HK-2 (cell line): ENCODE measurements around the gene CRTAP.
"Not testable (repeated sequence)": the region's sequence is repeated elsewhere in the genome, so short reads cannot be mapped to it uniquely, and the experiment has no call there.

Experiments
- DNase-seq: peaks from one replicate; pipeline ENCODE4 v3.0.0-alpha.2; 2018; ENCODE audit not compliant: unreplicated experiment

Gene CRTAP

DNA sequence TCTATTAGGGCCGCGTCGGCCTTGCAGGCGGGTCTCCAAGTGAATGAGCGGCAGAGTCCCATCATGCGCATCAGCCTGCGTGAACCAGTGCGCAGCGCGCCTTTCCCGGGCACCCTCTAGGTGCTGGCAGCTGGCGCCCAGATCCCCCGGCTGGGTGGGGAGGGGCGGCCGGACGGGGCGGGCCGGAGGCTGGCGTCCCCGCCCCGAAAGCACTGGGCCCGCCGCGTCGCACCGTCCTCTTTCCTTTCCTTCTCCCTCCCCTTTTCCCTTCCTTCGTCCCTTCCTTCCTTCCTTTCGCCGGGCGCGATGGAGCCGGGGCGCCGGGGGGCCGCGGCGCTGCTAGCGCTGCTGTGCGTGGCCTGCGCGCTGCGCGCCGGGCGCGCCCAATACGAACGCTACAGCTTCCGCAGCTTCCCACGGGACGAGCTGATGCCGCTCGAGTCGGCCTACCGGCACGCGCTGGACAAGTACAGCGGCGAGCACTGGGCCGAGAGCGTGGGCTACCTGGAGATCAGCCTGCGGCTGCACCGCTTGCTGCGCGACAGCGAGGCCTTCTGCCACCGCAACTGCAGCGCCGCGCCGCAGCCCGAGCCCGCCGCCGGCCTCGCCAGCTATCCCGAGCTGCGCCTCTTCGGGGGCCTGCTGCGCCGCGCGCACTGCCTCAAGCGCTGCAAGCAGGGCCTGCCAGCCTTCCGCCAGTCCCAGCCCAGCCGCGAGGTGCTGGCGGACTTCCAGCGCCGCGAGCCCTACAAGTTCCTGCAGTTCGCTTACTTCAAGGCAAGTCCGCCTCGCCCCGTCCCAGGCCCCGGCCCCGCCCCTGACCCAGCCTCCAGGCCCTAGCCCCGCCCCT, at the start of gene CRTAP:
Gene CRTAP (plus strand): TSS at position 243 of the 850 bp plus-strand sequence. CDS start 64 bp downstream, at position 307.
- peak; percentile 93 for DNase-seq

DNA sequence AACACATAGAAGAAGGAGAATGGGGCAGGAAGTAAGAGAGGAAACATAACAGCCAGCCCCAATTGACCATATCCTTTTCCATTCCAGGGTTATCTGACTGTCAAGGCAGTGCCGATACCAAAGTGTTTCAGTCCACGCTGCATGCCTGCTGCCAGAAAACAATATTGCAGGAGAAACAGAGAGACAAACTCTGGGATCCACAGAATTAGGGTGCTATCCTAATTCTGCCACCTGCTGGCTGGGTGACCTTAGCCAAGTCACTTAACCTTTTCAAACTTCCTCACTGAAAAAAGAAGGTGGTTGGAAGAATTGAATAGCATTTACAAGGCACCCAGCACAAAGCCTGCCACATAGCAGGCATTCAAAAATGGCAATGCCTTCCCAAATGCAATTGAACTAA, 48.9 kb upstream of the CRTAP start:
- DNase-seq, result no peak

DNA sequence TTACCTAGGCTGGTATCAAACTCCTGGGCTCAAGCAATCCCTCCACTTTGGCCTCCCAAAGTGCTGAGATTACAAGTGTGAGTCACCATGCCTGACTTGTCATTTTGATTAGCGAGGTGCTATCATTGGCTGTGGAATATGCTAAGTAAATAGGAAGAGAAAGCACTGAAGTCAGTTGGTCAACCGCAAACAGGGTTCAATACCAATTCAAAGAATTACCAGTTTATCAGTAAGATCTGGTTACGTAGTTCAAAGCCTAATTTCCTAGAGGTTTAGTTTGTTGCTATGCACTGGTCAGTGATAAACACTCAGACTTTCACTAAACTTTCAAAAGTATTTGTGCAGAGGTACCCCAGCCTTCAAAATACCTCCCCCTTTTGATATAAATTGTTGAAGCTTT, 46.3 kb upstream of the CRTAP start:
- no peak for DNase-seq

DNA sequence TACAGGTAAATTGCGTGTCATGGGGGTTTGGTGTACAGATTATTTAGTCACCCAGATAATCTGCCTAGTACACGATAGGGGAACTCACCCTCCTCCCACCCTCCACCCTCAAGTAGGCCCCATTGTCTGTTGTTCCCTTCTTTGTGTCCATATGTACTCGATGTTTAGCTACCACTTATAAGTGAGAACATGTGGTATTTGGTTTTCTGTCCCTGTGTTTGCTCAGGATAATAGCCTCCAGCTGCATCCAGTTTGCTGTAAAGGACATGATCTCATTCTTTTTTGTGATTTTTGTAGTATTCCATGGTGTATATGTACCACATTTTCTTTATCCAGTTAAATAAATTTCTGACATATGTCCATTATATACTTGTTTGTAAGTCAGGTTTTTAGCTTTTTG, 44.0 kb upstream of the CRTAP start:
- DNase-seq, result not testable (repeated sequence)

DNA sequence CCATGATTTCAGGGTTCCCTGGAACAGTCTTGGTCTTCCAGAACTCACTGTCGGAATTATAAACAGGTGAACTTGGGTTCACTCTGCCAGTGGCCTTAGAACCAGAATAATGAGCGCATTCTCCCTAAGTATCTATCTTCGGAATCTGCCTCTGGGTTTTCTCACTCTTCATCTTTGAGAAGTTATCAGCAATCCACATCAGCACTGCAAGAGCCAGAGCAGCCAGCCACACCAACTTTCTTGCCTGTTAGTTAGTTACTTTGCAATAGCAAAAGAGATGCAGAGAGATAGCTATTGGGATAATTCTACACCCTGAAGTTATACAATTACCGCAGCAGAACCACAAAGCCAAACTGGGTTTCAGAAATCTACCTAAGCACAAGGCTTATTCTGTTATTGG, 42.6 kb upstream of the CRTAP start:
- no peak for DNase-seq

DNA sequence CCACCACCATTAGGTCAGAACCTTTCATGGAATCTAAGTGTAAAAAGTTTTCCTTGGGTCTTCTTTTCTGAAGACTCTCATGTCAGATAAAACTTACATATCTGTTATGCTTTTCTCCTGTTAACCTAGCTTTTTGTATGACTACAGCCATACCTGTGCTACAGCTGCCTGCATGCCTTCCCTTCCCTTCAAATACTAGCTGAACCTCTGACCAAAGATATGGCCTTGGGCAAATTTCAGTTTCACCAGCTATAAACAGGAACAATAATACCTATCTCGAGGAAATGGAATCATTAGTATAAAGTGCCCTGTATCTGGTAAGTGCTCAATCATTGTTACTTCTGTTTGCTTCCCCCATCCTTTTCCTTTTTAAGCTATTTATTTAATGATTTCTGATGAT, 41.9 kb upstream of the CRTAP start:
- no peak for DNase-seq

DNA sequence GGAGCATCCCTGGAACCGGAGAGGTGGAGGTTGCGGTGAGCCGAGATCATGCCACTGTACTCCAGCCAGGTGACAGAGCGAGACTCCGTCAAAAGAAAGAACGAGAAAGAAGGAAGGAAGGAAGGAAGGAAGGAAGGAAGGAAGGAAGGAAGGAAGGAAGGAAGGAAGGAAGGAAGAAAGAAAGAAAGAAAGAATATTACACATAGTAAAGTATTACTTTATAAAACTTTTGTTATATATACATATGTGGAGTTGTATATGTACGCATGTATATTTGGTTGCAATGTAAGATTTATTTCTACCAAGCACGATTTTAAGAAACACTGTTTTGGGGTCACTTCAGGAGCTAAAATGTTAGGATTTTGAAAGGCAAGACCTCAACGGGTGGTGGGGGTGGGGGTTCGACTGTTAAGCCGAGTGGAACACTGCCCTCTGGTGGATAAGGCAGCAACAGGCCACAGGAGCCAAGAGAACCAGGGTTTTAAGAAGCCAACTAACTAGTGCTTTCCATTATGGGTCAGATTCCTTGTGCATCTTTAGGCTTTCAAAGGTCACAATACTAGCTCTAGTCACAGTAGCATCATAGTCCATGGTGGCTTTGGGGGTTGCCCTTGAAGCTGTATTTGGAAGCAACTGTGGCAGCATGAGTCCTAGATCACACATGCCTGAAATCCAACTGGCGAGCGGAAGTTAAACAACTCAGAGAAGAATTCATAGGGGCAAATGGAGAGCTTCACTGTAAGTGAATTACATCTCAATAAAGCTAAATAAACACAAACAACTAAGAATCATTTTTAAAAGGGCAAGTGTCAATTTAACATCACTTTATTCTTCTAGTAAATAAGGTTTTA, 39.4 kb upstream of the CRTAP start:
- DNase-seq, result peak; percentile 37

DNA sequence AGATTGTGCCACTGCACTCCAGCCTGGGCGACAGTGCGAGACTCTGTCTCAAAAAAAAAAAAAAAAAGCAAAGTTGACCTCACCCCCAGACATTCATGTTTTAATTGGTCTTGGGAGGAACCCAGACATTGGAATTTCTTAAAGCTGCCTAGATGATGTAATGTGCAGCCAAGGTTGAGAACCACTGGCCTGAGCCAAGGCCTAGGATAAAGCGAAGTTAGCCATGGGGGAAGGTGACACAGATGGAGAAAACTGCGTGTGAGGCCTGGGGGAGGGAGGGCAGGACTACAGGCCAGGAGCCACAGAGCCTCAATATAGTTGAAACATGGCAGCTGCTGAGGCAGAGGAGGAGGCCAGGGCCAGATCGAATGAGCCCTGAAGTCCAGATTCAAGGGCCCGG, 37.8 kb upstream of the CRTAP start:
- no peak for DNase-seq

DNA sequence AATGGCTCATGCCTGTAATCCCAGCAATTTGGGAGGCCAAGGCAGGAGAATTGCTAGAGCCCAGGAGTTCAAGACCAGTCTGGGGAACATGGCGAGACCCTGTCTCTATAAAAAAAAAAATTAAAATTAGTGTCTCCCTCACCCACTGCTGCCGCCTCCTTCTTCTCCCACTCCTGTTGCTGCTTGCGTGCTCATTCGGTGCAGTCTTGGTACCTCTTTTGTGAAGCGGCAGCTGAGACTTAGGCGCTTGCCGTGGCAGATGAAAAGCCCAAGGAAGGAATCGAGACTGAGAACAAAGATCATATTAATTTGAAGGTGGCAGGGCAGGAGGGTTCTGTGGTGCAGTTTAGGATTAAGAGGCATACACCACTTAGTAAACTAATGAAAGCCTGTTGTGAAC, 36.9 kb upstream of the CRTAP start:
- no peak for DNase-seq

DNA sequence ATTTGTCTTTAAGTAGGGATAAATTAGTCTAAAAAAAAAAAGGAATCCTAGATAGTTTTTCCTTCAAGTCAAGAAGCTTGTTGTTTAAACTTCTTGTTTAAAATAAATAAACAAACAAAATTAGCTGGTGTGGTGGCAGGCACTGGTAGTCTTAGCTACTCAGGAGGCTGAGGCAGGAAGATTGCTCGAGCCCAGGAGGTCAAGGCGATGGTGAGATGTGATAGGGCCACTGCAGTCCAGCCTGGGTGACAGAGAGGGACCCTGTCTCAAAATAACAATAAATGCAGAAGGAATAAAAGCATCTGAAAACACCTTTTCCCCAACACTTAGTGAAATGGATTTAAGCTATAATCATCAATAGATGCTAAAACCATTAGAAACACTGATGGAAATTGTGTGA, 35.8 kb upstream of the CRTAP start:
- no peak for DNase-seq

DNA sequence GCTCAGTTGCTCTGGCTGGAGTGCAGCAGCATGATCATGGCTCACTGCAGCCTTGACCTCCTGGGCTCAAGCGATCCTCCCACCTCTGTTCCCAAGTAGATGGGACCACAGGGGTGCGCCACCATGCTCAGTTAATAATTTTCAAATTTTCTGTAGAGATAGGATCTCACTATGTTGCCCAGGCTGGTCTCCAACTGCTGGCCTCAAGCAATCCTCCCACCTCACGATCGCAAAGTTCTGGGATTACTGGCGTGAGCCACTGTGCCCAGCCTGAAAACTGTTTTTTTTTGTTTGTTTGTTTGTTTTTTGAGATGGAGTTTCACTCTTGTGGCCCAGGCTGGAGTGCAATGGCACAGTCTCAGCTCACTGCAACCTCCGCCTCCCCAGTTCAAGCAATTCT, 34.0 kb upstream of the CRTAP start:
- DNase-seq, result not testable (repeated sequence)

DNA sequence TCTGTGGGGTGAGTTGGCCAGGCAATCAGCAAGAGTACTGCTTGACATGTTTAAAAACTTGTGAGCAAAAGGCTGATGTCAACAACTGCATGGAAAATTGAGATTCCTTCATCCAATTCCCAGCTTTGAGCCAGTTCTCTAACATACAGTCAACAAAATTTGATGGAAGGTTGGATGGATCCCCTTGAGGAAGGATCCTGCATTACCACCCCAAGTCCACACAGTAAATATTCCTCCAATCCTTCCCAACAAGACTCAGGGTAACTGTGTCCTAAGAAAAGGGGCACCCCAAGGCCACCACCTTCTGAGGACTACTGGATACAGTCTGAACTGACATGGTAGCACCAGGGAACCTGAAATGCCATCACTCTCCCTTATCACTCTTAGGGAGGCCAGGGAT, 32.0 kb upstream of the CRTAP start:
- no peak for DNase-seq

DNA sequence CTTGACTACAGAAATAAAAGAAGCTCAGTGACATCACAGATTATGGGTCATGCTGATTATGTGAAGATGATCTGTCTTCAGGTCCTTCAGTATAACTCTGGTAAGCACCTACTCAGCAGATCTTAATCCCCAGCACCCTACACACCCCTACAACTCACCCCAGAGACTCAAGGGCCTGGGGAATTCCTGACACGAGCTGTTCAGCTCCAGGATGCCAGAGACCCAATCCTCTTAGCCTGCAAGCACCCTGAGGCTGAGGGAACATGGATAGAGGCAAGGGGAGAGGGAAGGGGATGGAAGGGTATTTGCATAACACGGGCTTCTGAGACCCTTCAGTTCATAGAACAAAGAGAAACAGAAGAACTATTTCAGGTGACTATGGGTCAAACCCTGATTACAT, 29.9 kb upstream of the CRTAP start:
- no peak for DNase-seq

DNA sequence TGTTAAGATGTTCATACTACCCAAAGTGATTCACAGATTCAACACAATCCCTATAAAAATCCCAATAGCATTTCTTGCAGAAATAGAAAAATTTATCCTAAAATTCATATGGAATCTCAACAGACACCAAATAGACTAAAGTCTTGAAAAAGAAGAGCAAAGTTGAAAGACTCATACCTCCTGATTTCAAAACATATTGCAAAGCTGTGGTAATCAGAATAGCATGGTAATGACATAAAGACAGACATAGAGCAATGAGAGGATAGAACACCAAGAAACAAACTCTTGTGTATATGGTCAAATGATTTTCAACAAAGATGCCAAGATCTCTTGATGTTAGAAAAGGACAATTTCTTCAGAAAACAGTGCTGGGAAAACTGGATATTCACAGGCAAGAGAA, 25.1 kb upstream of the CRTAP start:
- no peak for DNase-seq

DNA sequence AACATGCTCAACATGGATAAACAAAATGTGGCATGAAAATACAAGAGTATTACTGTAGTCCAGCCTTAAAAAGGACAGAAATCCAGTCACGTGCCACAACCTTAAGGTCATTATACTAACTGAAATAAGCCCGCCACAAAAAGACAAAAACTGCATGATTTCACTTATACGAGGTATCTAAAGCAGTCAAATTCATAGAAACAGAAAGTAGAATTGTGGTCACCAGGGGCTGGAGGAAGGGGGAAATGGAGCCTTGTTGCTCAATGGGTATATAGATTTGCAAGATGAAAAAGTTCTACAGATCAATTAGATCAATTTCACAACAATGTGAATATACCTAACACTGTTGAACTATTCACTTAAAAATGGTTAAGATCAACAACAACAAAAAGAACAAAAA, 24.3 kb upstream of the CRTAP start:
- no peak for DNase-seq

DNA sequence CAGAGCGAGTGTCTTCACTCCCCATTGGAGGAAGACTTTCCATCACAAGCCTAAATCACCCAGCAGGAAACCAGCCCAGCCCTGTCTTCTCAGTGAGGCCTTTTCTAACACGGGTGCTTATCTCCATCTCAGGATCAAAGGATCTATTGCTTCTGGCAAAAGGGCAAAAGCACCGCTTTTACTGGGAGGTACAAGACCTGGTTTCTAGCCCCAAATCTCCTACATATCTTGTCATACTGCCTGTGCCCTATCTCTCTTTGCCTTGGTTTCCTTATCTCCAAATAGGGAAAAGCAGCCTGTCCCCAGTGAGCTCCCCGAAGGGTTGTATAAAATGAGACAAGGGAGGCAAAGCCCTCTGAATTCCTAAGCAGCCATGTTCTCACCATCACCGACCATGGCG, 22.1 kb upstream of the CRTAP start:
- no peak for DNase-seq

DNA sequence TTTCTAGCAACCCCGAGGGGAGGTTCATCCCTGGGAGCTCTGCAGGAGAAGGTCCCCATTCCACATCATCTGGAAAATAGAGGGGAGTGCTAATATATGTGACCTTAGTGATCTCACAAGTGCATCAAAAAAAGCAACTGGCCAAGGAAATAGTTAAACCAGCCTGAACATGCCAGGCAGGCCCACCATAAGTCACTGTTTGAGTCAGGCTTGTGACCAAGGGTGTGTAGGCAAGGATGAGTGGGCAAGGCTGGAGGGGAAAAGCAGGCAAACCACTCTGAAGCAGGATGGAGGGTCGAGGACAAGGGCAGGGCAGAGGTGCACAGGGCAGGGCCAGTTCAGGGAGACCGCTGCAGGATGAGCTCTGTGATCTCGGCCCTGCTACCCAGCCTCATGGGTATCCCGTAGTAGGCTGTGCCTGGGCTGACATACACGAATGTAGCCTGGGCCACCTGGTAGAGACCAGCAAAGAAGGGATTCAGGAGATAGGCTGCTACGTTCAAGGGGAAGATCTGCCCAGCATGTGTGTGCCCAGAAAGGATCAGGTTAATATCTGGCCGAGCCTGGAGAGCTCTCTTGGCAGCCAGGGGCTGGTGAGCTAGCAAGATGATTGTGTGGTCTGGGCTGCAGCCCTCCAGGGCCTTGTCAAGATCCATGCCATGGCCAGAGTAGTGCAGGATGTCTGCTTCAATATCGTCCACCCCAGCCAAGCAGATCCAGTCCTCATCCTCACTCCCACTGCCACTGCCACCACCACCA, 21.1 kb upstream of the CRTAP start:
- DNase-seq, result no peak

DNA sequence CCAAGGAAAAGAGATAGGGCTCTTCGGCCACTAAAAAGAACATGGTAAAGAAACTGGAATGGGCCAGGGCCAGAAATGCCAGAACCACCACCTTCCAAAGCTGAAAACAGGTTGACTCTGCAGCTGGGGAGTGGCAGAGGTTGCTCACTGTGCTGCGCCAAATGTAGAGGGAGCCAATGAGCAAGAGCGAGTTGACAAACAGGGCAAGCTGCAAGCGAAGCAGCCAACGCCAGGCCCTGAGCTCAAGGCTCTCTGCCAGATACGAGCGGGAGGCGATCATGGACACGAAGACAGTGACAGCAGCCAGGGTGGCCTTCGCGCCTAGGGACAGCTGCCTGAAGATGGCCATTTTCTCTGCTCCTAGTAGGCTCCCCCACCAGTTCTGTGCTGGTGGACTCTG, 20.0 kb upstream of the CRTAP start:
- no peak for DNase-seq

DNA sequence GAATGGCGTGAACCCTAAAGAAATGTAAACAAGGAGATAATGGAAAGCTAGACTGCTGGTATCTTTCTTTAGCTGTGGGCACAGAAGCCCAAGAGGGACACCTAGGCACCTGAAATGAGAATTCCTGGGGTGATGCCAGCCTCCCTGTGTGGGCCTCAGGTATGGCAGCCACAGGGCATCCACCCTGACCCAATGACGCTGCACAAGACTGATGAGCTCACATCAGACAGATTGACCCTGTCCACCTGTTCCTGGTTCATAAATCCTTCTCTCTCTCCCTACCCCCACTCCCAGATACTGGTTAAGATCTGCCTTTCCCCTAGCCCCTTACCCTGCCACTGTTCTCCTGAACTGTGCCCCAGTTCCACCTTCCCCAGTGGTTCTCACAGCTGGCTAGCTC, 18.4 kb upstream of the CRTAP start:
- no peak for DNase-seq

DNA sequence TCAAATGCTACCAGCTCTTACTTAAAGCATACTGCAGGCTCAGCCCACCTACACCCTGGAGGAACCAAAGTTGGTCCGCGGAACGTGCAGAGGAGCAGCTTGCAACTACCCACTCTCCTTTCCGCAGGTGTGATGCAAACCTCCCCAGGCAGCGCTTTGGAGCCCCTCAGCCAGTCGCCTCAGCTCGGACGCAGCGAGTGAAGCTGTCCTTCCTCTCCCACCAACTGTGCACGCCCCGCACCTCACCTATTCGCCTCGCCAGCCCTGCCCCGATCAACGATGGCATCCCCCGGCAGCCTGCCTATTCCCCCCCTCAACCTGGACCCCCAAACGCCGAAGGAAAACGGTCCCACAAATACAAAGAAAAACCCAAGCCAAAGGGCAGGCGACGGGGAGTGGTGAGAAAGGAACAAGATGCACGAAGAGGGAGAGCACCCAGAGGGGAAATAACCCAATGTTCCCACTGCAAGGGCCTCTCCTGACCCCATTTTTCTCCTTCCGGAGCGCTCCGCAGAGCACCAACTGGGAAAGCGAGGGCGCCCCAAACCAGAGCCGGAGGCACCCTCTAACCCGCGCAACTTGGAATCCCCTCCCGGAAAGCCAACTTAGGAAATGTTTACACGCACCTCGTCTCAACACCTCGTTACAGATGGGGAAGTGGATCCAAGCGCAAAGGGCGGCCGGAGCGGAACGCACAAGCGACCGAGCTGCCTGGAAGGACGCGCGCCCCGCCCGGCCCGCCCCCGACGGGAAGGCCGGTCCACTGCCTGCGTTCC, 17.5 kb upstream of the CRTAP start:
- DNase-seq, result peak; percentile 43

DNA sequence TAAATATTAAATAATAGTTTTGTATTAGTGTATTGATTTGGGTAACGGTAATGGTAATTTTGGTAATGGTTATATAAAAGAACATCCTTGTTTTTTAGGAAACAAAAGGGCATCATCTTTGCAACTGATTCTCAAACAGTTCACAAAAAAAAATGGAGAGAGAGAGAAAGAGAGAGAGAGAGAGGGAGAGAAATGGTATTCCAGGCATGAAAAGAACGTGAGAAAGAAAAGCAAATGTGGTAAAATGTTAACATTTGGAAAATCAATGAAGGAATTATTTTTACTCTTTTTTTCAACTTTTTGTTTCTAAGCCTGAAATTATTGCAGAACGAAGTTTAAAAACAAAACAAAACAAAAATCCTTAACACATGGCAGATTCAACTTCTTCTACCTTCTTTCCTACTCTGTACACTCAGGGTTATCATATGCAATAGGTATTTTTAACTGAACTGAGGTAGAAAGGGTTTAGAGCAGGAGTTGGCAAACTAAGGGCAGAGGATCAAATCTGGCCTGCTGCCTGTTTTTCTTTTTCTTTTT, 14.6 kb upstream of the CRTAP start:
- no peak for DNase-seq
